Measurements from ENCODE around the gene FADS2.

- TF ChIP-seq CTCF (conservative IDR thresholded peaks at IDR 0.05; ENCODE audit: low read length) (no peak), EZH2phosphoT487 (IDR thresholded peaks at IDR 0.05; ENCODE audit: borderline replicate concordance, low read depth, low read length) (no peak)
Observed at GRCh38 chr11:61841636-61842527, 13.8 kb downstream of the FADS2 start.

Measured in OCI-LY7 (cell line).